Measurements from ENCODE around the gene RAC3.

The RAC3 gene

GRCh38 chr17:82005701-82006348 is 25.7 kb upstream of the RAC3 start:
- H3K4me3 ChIP-seq (ENCODE audit: low read depth, low read length) = no peak overlapping the region
- TF ChIP-seq, protein P1, sequence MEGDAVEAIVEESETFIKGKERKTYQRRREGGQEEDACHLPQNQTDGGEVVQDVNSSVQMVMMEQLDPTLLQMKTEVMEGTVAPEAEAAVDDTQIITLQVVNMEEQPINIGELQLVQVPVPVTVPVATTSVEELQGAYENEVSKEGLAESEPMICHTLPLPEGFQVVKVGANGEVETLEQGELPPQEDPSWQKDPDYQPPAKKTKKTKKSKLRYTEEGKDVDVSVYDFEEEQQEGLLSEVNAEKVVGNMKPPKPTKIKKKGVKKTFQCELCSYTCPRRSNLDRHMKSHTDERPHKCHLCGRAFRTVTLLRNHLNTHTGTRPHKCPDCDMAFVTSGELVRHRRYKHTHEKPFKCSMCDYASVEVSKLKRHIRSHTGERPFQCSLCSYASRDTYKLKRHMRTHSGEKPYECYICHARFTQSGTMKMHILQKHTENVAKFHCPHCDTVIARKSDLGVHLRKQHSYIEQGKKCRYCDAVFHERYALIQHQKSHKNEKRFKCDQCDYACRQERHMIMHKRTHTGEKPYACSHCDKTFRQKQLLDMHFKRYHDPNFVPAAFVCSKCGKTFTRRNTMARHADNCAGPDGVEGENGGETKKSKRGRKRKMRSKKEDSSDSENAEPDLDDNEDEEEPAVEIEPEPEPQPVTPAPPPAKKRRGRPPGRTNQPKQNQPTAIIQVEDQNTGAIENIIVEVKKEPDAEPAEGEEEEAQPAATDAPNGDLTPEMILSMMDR (IDR thresholded peaks at IDR 0.05; ENCODE audit: borderline replicate concordance, insufficient read depth, low read depth, low read length) = no peak

DNA sequence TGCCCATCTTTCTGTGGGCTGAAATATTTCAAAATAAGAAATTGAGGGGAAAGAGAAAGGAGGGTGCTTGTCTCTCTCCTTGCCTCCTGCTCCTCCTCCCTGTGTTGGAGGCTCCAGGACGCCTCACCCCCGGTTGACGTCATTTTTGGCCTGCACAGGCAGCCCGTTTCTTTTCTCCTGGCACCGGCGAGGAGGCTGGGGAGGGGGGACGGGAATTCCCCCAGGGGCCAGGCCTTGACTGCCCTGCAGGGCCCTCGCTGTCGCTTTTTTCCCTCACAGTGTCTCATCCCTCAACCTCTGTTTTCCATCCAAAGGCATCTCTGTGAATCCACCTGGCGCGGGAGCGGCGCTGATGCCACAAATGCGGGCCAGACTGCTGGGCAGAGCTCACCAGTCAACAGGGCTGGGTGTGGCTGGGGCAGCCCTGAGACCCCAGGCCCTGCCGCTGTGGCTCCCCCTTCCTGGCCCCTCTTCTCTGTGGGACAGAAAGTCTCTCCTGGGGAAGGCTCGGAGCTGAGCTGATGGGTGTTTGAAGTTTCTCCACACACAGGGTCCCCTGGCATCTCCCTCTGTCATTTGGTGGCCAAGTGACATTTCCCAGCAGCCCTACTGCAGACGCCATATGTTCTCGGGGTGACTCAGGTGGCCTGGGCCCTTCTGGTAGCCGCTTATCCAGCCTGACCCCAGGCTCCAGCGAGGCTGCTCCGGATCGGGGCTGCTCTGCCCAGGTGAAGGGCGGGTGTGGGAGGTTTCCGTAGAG is 24.8 kb upstream of the RAC3 start:
- TF ChIP-seq, protein P1 (IDR thresholded peaks at IDR 0.05; ENCODE audit: borderline replicate concordance, insufficient read depth, low read depth, low read length) = no peak
- H3K4me3 ChIP-seq (ENCODE audit: low read depth, low read length) = no peak overlapping the region

DNA sequence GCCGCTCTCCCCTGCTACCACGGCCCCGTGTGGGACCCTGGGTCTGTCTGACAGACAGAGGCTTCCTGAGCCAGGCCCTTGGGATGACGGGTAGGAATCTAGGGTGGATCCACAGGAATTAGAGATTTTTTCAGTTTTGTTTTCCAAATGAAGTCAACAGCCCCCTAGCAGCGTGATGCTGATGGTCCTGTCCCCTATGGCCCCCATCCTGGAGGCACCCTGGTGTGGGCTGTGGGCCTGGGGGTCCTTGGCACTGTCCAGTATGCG is 24.3 kb upstream of the RAC3 start:
- H3K4me3 ChIP-seq (ENCODE audit: low read depth, low read length) = no peak overlapping the region
- TF ChIP-seq, protein P1 (IDR thresholded peaks at IDR 0.05; ENCODE audit: borderline replicate concordance, insufficient read depth, low read depth, low read length) = no peak

GRCh38 chr17:82007495-82008257 is 23.8 kb upstream of the RAC3 start:
- TF ChIP-seq, protein P1 (IDR thresholded peaks at IDR 0.05; ENCODE audit: borderline replicate concordance, insufficient read depth, low read depth, low read length) = no peak
- no peak overlapping the region for H3K4me3 ChIP-seq (ENCODE audit: low read depth, low read length)

- TF ChIP-seq, protein P1 (IDR thresholded peaks at IDR 0.05; ENCODE audit: borderline replicate concordance, insufficient read depth, low read depth, low read length) = no peak
- no peak overlapping the region for H3K4me3 ChIP-seq (ENCODE audit: low read depth, low read length)
Measured at GRCh38 chr17:82008258-82008940, 23.1 kb upstream of the RAC3 start.

DNA sequence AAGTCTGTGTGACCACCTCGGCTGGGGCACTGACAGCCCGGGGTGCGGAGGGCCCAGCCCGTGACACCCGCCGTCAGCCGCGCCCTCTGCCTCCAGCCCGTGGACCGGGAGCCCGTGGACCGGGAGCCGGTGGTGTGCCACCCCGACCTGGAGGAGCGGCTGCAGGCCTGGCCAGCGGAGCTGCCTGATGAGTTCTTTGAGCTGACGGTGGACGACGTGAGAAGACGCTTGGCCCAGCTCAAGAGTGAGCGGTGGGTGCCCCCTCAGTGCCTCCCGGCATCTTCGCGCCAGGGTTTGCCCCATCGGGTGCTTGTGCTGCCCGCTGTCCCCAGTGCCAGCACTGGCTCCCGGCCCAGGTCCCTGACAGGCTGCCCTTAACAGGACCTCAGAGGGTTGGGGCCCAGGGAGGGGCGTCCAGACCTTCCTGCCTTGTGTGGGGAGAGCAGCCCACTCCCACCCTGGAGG is 22.5 kb upstream of the RAC3 start:
- TF ChIP-seq, protein P1 (IDR thresholded peaks at IDR 0.05; ENCODE audit: borderline replicate concordance, insufficient read depth, low read depth, low read length) = no peak
- H3K4me3 ChIP-seq (ENCODE audit: low read depth, low read length) = no peak overlapping the region

All from GM12875 (cell line).